Measurements from ENCODE around the gene SORCS2. TPM values are rescaled to one million over a fixed set of nuclear protein-coding genes. Genes with fewer than 3 reads are reported as not detected.

SORCS2 gene
- total and polyA plus RNA-seq, 2 experiments from 2014 or later = 0.92 to 6.9 TPM

DNA sequence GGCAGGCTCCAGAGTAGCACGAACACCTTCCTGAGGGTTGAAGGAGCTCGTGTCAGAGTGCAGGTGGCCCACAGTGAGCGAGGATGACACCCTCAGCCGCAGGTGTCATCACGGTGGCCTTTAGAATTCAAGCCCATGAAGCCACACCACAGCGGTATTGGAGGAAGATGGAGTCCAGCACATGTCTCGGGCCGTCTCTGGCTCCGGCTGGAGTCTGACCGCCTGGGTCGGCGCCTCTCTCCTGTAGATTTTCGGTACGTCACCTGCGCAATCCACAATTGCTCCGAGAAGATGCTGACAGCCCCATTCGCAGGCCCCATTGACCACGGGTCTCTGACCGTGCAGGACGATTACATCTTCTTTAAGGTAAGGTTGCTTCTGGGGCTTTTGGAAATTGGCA is 471.8 kb downstream of the SORCS2 start:
- H3K4me3 ChIP-seq = no peak overlapping the region
- no peaks in the 10 kb centered on the region for H3K27me3 ChIP-seq
- H3K4me1 ChIP-seq (ENCODE audit: low read depth) = peaks cover 3% of the 10 kb centered on the region
- TF ChIP-seq, protein P1, sequence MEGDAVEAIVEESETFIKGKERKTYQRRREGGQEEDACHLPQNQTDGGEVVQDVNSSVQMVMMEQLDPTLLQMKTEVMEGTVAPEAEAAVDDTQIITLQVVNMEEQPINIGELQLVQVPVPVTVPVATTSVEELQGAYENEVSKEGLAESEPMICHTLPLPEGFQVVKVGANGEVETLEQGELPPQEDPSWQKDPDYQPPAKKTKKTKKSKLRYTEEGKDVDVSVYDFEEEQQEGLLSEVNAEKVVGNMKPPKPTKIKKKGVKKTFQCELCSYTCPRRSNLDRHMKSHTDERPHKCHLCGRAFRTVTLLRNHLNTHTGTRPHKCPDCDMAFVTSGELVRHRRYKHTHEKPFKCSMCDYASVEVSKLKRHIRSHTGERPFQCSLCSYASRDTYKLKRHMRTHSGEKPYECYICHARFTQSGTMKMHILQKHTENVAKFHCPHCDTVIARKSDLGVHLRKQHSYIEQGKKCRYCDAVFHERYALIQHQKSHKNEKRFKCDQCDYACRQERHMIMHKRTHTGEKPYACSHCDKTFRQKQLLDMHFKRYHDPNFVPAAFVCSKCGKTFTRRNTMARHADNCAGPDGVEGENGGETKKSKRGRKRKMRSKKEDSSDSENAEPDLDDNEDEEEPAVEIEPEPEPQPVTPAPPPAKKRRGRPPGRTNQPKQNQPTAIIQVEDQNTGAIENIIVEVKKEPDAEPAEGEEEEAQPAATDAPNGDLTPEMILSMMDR (IDR thresholded peaks at IDR 0.05; ENCODE audit: low read depth, low read length) = no peak
- no peaks in the 10 kb centered on the region for H3K9me3 ChIP-seq (ENCODE audit: low read depth)
- H3K36me3 ChIP-seq = no peaks in the 10 kb centered on the region
- H3K27ac ChIP-seq = no peak overlapping the region
- no peak for DNase-seq (ENCODE audit: low read depth in 1 of 2, low spot score in 1 of 2)

DNA sequence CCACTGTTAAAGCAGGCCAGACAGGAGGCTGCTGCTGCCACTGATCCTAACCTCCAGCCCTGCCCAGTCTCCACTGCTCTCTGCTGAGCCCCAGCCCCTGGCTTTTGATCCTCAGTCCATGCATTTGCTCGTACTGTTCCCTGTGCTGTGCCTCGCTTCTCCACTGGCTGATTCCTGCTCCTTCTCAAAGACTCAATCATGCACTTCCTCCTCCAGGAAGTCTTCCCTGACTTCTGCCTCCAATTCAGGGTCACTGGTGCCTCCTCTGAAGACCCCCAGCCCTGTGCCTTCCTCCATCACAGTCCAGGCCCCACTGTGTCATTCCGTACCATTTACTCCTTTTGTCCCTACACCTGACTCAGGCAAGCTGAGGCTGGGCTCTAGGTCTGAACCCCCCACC is 473.0 kb downstream of the SORCS2 start:
- H3K27ac ChIP-seq = no peak overlapping the region
- DNase-seq (ENCODE audit: low read depth in 1 of 2, low spot score in 1 of 2) = no peak
- no peaks in the 10 kb centered on the region for H3K9me3 ChIP-seq (ENCODE audit: low read depth)
- TF ChIP-seq, protein P1 (IDR thresholded peaks at IDR 0.05; ENCODE audit: low read depth, low read length) = no peak
- peaks cover under 1% of the 10 kb centered on the region for H3K4me1 ChIP-seq (ENCODE audit: low read depth)
- H3K36me3 ChIP-seq = no peaks in the 10 kb centered on the region
- H3K4me3 ChIP-seq = no peak overlapping the region
- H3K27me3 ChIP-seq = no peaks in the 10 kb centered on the region

DNA sequence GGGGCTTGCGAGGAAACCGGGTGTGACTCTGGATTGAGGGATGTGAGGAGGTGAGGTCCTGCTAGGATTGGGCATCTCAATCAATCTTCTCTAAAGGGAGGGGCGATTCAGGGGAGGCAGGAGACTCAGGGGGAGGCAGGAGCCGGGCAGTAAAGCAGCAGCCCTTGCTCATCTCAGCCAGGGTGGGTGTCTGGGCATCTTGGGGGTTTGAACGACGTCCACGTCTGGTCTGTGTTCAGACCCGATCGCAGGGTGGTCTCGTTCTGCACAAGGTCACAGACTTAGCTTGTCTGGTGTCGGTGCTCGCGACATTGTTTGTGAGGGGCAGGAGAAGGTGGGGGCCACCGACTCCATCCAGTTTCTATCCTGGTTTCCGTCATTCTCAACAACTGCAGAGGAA is 473.7 kb downstream of the SORCS2 start:
- no peak for DNase-seq (ENCODE audit: low read depth in 1 of 2, low spot score in 1 of 2)
- Histone ChIP-seq H3K4me3 (no peak overlapping the region), H3K4me1 (ENCODE audit: low read depth) (no peaks in the 10 kb centered on the region), H3K9me3 (ENCODE audit: low read depth) (no peaks in the 10 kb centered on the region), H3K27me3 (no peaks in the 10 kb centered on the region), H3K36me3 (no peaks in the 10 kb centered on the region), H3K27ac (no peak overlapping the region)
- TF ChIP-seq, protein P1 (IDR thresholded peaks at IDR 0.05; ENCODE audit: low read depth, low read length) = no peak

DNA sequence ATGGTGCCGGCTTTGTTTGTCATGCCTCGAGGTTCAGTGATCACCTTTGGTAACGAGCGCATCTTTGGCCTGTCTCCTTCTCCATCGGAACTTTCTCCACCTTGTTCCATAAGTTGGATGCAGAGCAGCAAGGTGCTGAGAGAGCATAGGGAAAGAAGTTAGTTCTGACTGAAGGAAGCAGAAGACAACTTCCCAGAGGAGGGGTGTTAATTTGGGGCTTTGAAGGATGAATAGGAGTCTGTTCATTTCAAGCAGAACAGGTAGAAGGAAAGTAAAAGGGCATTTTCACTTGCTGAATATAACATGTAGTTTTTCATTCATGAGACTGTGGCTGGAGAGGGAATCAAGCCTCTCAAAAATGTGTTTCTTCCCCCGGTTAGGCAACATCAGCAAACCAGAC is 474.4 kb downstream of the SORCS2 start:
- TF ChIP-seq, protein P1 (IDR thresholded peaks at IDR 0.05; ENCODE audit: low read depth, low read length) = no peak
- no peaks in the 10 kb centered on the region for H3K36me3 ChIP-seq
- no peaks in the 10 kb centered on the region for H3K9me3 ChIP-seq (ENCODE audit: low read depth)
- H3K4me1 ChIP-seq (ENCODE audit: low read depth) = no peaks in the 10 kb centered on the region
- no peak for DNase-seq (ENCODE audit: low read depth in 1 of 2, low spot score in 1 of 2)
- H3K4me3 ChIP-seq = no peak overlapping the region
- no peak overlapping the region for H3K27ac ChIP-seq
- H3K27me3 ChIP-seq = no peaks in the 10 kb centered on the region

DNA sequence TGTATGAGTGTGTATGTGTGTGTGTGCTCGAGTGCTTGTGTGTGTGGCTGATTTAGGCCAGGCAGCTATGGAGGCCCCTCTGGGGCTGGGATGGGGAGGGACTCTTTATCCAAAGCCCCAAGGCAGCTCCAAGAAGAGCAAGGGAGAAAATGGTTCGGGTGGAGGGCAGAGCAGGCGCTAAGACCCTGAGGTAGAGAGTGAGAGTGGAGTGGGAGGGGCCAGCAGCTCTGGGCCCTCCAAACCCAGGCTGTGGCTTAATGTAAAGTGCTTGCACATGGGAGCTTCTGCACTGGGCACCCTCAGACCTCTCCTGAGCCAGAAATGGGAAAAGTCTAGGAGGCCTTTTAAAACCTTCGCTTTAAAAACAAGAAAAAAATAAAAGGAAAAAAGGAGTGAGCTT is 475.9 kb downstream of the SORCS2 start:
- Histone ChIP-seq H3K4me1 (ENCODE audit: low read depth) (no peaks in the 10 kb centered on the region), H3K27ac (no peak overlapping the region), H3K9me3 (ENCODE audit: low read depth) (no peaks in the 10 kb centered on the region), H3K36me3 (no peaks in the 10 kb centered on the region), H3K27me3 (no peaks in the 10 kb centered on the region), H3K4me3 (no peak overlapping the region)
- DNase-seq (ENCODE audit: low read depth in 1 of 2, low spot score in 1 of 2) = no peak
- TF ChIP-seq, protein P1 (IDR thresholded peaks at IDR 0.05; ENCODE audit: low read depth, low read length) = no peak

DNA sequence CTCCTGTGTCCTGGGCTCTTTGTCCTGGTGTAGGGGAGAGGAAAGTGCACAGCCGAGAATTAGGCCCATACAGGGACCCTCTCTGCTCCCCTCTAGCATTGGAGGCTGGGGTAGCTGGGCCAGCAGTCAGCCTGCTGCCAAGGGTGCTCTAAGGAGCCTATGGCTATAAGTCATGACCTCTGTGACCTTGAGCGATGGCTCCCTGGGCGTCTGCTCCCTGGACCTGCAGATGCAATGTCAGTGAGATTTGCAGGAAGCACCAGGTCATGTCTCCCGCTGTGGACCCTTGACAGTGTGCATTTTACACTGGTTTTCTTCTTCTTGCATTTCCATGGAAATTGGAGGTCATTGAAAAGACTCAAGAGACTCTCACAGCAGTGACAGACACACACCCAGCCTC is 476.5 kb downstream of the SORCS2 start:
- no peaks in the 10 kb centered on the region for H3K27me3 ChIP-seq
- TF ChIP-seq, protein P1 (IDR thresholded peaks at IDR 0.05; ENCODE audit: low read depth, low read length) = no peak
- no peak for DNase-seq (ENCODE audit: low read depth in 1 of 2, low spot score in 1 of 2)
- no peaks in the 10 kb centered on the region for H3K4me1 ChIP-seq (ENCODE audit: low read depth)
- H3K36me3 ChIP-seq = no peaks in the 10 kb centered on the region
- H3K4me3 ChIP-seq = no peak overlapping the region
- H3K9me3 ChIP-seq (ENCODE audit: low read depth) = no peaks in the 10 kb centered on the region
- H3K27ac ChIP-seq = no peak overlapping the region

All from cardiac muscle cell (in vitro differentiated cells and primary cell).